CD4-positive, alpha-beta T cell (primary cell): Measurements from ENCODE around the gene LMO7. TPM values are rescaled to one million over a fixed set of nuclear protein-coding genes. Genes with fewer than 3 reads are reported as not detected.

Source experiments
- ATAC-seq: fragments of 200-7000 bp; cut with Tn5 transposase; one replicate; pipeline ENCODE4 v1.10.0; 2022; ENCODE audit warnings: mild to moderate bottlenecking; ENCODE audit not compliant: poor library complexity
- CTCF ChIA-PET: fragments of 350-600 bp; sonication (Branson Sonifier 250); formaldehyde crosslinking; loops from one replicate; lab custom pipeline; 2021; ENCODE audit warnings: antibody characterized with exemption, inconsistent platforms; lab: Charles Lee
- POLR2A ChIA-PET: fragments of 350-600 bp; sonication (Branson Sonifier 250); formaldehyde crosslinking; loops from one replicate; lab custom pipeline; 2021; ENCODE audit warnings: antibody characterized with exemption, inconsistent platforms; lab: Charles Lee
- DNase-seq, 14 experiments: peaks; one replicate each; pipeline ENCODE4 v3.0.0-alpha.2; 2013 to 2020; ENCODE audit warnings: mixed read lengths in 2 of 14
- H3K27ac ChIP-seq, 2 donors: one replicate each; pipeline versions ENCODE4 v1.5.1 to v1.7.0; 2013; ENCODE audit warnings: low read length in 2 of 2, low read depth in 1 of 2, mild to moderate bottlenecking in 1 of 2
- H3K27me3 ChIP-seq, 2 experiments: 1 replicate in 1 of 2; 2 replicates in 1 of 2; pipeline versions ENCODE4 v1.6.1 to v1.7.0; 2013; ENCODE audit warnings: low read length in 2 of 2, control low read depth in 1 of 2, mild to moderate bottlenecking in 1 of 2, moderate library complexity in 1 of 2; ENCODE audit not compliant: insufficient read depth in 2 of 2, control insufficient read depth in 1 of 2
- H3K36me3 ChIP-seq: one replicate; pipeline ENCODE4 v1.6.1; 2013; ENCODE audit warnings: low read length, control low read depth; ENCODE audit not compliant: insufficient read depth
- H3K4me1 ChIP-seq: one replicate; pipeline ENCODE4 v1.6.1; 2013; ENCODE audit warnings: low read length, control low read depth; ENCODE audit not compliant: insufficient read depth
- H3K4me3 ChIP-seq: one replicate; pipeline ENCODE4 v1.5.1; 2013; ENCODE audit warnings: mild to moderate bottlenecking, low read length, moderate library complexity
- H3K9me3 ChIP-seq, 2 experiments: 1 replicate in 1 of 2; 2 replicates in 1 of 2; pipeline versions ENCODE4 v1.6.1 to v1.7.0; 2013; ENCODE audit warnings: low read length in 2 of 2, mild to moderate bottlenecking in 2 of 2, control low read depth in 1 of 2, moderate library complexity in 1 of 2; ENCODE audit not compliant: control insufficient read depth in 1 of 2, insufficient read depth in 1 of 2
- H3K27ac Mint-ChIP-seq: one replicate; pipeline ENCODE4 v1.8.0; 2020; ENCODE audit warnings: mixed read lengths
- H3K27me3 Mint-ChIP-seq: one replicate; pipeline ENCODE4 v1.8.0; 2021; ENCODE audit warnings: mixed read lengths
- H3K36me3 Mint-ChIP-seq: one replicate; pipeline ENCODE4 v1.8.0; 2021; ENCODE audit warnings: low read depth, mixed read lengths
- H3K4me1 Mint-ChIP-seq: one replicate; pipeline ENCODE4 v1.8.0; 2021; ENCODE audit warnings: low read depth, mixed read lengths
- H3K4me3 Mint-ChIP-seq: one replicate; pipeline ENCODE4 v1.8.0; 2020; ENCODE audit warnings: mild to moderate bottlenecking, mixed read lengths
- H3K9me3 Mint-ChIP-seq: one replicate; pipeline ENCODE4 v1.8.0; 2020; ENCODE audit warnings: mixed read lengths
- intact Hi-C, 2 experiments: fragments of 100-400 bp; cut with DNase I in 1 of 2; cut with micrococcal nuclease in 1 of 2; formaldehyde crosslinking; loops; one replicate each; pipeline versions ENCODE4 v1.15.1 to v1.9.0; 2023 to 2025; cut with DNase I, micrococcal nuclease
- total RNA-seq, 174 experiments: library from RNA in 2 of 174; stranded (reverse) in 2 of 174; gene quantifications; one replicate each; pipeline ENCODE4 v1.2.3 and lab custom pipeline; 2021 to 2026
- TF ChIP-seq, protein P1 (sequence below): fragments of 200-600 bp; IDR thresholded peaks from one replicate; pipeline ENCODE4 v1.8.0; 2022; ENCODE audit warnings: antibody characterized with exemption, mild to moderate bottlenecking

LMO7 gene
- total RNA-seq, 2 experiments from 2014 or later: 35.2 to 36.3 TPM

GRCh38 chr13:75769141-75769905, 133.2 kb downstream of the LMO7 start:
- CTCF ChIA-PET: interaction anchor here (1.3 kb wide), 1 partner anchor 107 kb away, joined by 3 read pairs; no protein-coding TSS in a partner anchor
- Mint-ChIP-seq H3K4me1 (peaks cover 35% of the 10 kb centered on the region), H3K27me3 (no peaks in the 10 kb centered on the region), H3K9me3 (no peaks in the 10 kb centered on the region), H3K27ac (no peak overlapping the region), H3K36me3 (peaks cover 12% of the 10 kb centered on the region), H3K4me3 (no peak overlapping the region)
- intact Hi-C loops: no loop called here
- ATAC-seq (no peak), DNase-seq (no peak)
- peaks cover 4% of the 10 kb centered on the region for H3K4me1 ChIP-seq
- no peak overlapping the region for H3K4me3 ChIP-seq
- no peak overlapping the region for H3K27ac ChIP-seq
- POLR2A ChIA-PET: no interaction called here
- no peaks in the 10 kb centered on the region for H3K36me3 ChIP-seq
- H3K9me3 ChIP-seq: no peaks in the 10 kb centered on the region
- TF ChIP-seq, protein P1, sequence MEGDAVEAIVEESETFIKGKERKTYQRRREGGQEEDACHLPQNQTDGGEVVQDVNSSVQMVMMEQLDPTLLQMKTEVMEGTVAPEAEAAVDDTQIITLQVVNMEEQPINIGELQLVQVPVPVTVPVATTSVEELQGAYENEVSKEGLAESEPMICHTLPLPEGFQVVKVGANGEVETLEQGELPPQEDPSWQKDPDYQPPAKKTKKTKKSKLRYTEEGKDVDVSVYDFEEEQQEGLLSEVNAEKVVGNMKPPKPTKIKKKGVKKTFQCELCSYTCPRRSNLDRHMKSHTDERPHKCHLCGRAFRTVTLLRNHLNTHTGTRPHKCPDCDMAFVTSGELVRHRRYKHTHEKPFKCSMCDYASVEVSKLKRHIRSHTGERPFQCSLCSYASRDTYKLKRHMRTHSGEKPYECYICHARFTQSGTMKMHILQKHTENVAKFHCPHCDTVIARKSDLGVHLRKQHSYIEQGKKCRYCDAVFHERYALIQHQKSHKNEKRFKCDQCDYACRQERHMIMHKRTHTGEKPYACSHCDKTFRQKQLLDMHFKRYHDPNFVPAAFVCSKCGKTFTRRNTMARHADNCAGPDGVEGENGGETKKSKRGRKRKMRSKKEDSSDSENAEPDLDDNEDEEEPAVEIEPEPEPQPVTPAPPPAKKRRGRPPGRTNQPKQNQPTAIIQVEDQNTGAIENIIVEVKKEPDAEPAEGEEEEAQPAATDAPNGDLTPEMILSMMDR: no peak
- H3K27me3 ChIP-seq: no peaks in the 10 kb centered on the region

DNA sequence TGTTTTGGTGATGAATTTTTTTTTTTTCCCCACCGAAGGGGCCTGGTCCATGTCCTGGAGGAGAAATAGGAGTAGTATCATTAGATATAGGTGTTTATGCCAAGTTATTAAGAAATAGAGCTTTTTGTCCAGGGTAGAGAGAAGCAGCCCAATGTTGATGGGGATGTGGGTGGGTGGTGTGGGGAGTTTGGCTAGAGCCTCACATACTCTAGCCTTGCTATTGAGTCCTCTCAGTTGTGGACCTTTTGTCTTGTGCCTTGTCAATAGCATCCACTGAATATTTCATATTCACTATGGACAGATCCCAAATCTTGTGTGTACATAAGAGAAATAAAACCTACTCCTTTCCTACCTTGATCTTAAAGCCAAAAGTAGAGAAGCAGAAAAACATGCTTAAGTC, 134.0 kb downstream of the LMO7 start:
- peaks cover 28% of the 10 kb centered on the region for H3K4me1 Mint-ChIP-seq
- POLR2A ChIA-PET: no interaction called here
- no peaks in the 10 kb centered on the region for H3K27me3 Mint-ChIP-seq

DNA sequence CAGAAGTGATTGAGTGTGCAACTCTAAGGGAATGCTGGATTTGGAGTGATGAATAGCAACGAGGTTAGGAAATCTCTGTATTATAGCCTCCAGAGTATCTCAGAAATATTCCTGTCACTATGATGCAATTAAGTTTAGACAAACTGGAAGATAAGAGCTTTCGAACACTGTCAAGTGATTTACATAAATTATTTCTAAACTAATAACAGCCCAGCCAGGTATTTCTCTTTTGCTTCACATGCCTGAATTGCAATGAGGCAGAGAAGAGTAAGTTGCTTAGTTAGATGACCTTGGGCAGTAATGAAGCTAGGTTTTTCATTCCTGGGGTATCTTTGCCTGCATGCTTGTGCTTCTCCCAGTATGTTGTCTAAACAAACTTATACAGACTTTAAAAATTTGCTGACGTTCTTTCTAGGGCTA, 134.5 kb downstream of the LMO7 start:
- CTCF ChIA-PET: no interaction called here
- DNase-seq (no peak), ATAC-seq (no peak)
- Mint-ChIP-seq H3K4me3 (no peak overlapping the region), H3K27ac (no peak overlapping the region), H3K9me3 (no peaks in the 10 kb centered on the region), H3K27me3 (no peaks in the 10 kb centered on the region), H3K36me3 (peaks cover 14% of the 10 kb centered on the region), H3K4me1 (peaks cover 24% of the 10 kb centered on the region)
- intact Hi-C loops: no loop called here
- TF ChIP-seq, protein P1: no peak
- H3K27me3 ChIP-seq: no peaks in the 10 kb centered on the region
- POLR2A ChIA-PET: no interaction called here
- H3K4me3 ChIP-seq: no peak overlapping the region
- H3K36me3 ChIP-seq: no peaks in the 10 kb centered on the region
- no peak overlapping the region for H3K27ac ChIP-seq
- no peaks in the 10 kb centered on the region for H3K9me3 ChIP-seq
- H3K4me1 ChIP-seq: peaks cover 3% of the 10 kb centered on the region

More for the DNA sequence above, 134.0 kb downstream of the LMO7 start:
- H3K36me3 ChIP-seq: no peaks in the 10 kb centered on the region
- CTCF ChIA-PET: no interaction called here
- H3K36me3 Mint-ChIP-seq: peaks cover 12% of the 10 kb centered on the region
- H3K9me3 Mint-ChIP-seq: no peaks in the 10 kb centered on the region
- no peaks in the 10 kb centered on the region for H3K27me3 ChIP-seq
- DNase-seq (no peak), ATAC-seq (no peak)
- no peak overlapping the region for H3K4me3 Mint-ChIP-seq
- TF ChIP-seq, protein P1: no peak
- no peaks in the 10 kb centered on the region for H3K9me3 ChIP-seq
- H3K4me3 ChIP-seq: no peak overlapping the region
- intact Hi-C loops: no loop called here
- H3K4me1 ChIP-seq: peaks cover 4% of the 10 kb centered on the region
- no peak overlapping the region for H3K27ac Mint-ChIP-seq
- no peak overlapping the region for H3K27ac ChIP-seq
